Skin epidermis (tissue), 12 donors: ENCODE measurements around the gene PTPN4.
"Not testable (repeated sequence)": the region's sequence is repeated elsewhere in the genome, so short reads cannot be mapped to it uniquely, and the experiment has no call there.

Experiments
- H3K27ac ChIP-seq, 21 experiments: fragments of 200-600 bp; sonication (generic) in 11 of 21; one replicate each; pipeline ENCODE4 v1.5.0; 2020; ENCODE audit warnings: mild to moderate bottlenecking in 3 of 21, inconsistent platforms in 2 of 21, moderate library complexity in 2 of 21
- H3K4me3 ChIP-seq, 7 experiments: fragments of 200-600 bp; sonication (generic) in 2 of 7; one replicate each; pipeline ENCODE4 v1.5.0; 2020; ENCODE audit warnings: inconsistent platforms in 2 of 7, mild to moderate bottlenecking in 2 of 7, moderate library complexity in 1 of 7

The PTPN4 gene

DNA sequence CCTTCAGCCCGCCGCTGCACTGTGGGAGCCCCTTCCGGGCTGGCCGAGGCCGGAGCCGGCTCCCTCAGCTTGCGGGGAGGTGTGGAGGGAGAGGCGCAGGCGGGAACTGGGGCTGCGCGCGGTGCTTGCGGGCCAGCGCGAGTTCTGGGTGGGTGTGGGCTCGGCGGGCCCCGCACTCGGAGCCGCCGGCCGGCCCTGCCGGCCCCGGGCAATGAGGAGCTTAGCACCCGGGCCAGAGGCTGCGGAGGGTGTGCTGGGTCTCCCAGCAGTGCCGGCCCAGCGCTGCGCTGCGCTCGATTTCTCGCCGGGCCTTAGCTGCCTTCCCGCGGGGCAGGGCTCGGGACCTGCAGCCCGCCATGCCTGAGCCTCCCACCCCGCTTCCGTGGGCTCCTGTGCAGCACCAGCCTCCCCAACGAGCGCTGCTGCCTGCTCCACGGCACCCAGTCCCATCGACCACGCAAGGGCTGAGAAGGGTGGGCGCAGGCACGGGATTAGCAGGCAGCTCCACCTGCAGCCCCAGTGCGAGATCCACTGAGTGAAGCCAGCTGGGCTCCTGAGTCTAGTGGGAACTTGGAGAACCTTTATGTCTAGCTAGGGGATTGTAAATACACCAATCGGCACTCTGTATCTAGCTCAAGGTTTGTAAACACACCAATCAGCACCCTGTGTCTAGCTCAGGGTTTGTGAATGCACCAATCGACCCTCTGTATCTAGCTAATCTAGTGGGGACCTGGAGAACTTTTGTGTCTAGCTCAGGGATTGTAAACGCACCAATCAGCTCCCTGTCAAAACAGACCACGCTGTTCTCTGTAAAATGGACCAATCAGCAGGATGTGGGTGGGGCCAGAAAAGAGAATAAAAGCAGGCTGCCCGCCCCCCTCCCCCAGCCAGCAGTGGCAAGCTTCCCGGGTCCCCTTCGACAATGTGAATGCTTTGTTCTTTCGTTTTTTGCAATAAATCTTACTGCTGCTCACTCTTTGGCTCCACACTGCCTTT is 237.5 kb downstream of the PTPN4 start:
- H3K27ac ChIP-seq, H3K4me3 ChIP-seq: not testable (repeated sequence)

DNA sequence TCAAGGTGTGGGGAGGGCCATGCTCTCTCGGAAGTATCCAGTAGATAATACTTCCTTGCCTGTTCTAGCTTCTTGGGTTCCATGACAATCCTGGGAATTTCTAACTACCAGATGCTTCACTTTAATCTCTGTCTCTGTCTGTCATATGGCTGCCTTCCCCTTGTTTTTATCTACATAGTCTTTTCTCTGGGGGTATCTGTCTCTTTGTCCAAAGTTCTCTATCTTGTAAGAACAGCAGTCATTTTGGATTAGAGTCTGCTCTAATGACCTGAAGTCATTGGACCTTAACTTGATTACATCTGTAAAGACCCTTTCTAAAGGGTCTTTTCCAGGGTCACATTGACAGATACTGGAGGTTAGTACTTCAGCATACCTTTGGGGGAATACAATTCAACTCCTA is 241.7 kb downstream of the PTPN4 start:
- no peak overlapping the region for H3K4me3 ChIP-seq
- no peak overlapping the region for H3K27ac ChIP-seq

DNA sequence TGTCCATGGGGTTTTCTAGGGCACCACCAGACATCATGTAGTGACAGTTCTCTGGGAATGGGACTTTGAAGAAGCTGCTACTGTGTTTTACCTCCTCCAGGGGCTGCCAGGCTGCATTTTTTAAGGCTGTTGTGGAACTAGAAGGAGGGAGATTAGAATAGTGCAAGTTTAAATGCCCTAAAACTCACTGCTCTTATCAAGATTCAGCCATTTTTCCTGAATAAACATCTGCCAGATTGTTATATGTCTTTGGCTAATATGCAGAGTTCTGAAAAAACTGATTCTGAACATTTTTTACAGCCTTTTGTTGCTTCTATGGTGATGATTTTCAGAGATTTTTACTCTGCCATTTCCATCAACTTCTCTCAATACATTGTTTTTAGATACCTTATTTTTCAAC is 244.5 kb downstream of the PTPN4 start:
- no peak overlapping the region for H3K27ac ChIP-seq
- H3K4me3 ChIP-seq: no peak overlapping the region

DNA sequence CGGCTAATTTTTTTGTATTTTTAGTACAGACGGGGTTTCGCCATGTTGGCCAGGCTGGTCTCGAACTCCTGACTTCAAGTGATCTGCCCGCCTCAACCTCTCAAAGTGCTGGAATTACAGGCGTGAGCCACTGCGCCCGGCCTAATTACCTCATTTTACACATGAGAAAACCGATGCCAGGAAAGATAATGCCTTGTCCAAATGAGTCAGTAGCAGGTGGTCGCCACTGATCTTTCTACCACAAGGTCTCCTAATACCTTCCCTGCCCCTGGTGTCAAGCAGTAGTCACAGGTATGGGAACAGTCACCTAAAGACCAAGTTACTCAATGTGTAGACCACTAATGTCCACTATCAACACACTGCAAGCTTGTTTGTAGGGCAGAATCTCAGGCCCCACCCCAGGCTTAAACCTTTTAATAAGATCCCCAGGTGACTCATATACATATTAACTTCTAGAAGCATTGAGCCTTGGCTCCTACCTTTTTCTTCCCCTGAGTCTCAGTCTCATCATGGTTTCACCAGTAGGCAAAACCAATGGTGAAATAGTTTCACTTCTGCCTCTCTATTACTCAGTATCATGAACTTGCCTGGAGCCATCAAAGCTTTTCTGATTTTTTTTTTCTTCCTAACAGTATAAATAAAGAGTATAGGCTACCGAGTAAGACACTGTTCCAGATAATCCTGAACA is 246.3 kb downstream of the PTPN4 start:
- no peak overlapping the region for H3K4me3 ChIP-seq
- H3K27ac ChIP-seq: no peak overlapping the region

DNA sequence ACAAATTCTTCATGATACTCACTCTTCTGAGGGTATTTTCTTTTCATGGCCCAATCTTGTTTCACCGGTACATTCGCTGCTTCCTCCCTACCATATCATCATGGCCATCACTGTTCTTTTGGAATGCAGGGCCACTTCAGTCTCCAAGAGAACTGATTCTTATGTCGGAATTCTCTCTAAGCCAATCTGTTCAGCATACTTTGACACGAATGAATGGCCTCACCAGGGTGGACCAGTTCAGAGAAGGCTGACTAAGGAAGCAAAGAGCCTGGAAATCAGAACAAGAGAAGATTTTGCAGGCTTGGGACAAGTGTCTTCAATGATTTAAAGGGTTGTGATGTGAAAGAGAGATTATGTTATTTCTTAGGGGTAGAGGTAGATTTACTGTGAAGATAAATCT is 248.1 kb downstream of the PTPN4 start:
- Histone ChIP-seq H3K4me3 (no peak overlapping the region), H3K27ac (no peak overlapping the region)

DNA sequence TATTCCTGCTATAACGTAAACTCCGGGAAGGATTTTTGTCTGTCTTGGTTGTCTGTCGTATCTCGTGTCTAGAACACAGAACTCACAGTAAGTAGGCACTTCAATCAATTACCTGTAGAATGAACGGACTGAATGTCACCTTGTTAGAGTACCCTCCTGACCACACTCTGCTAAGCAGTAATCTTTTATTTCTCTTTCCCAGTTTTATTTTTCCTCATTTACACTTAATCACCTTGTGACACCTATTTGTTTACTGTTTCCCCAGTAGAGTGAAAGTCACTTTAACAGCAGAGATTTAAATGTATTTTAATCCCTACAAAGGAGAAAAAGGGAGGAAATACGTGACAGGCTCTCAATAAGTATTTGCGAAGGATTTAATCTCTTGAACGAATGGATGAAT is 252.6 kb downstream of the PTPN4 start:
- peak overlapping the region in 16 of 21 experiments; percentile 11 to 97 (median 81) for H3K27ac ChIP-seq
- H3K4me3 ChIP-seq: peak overlapping the region; percentile 71 to 89 (median 77)

DNA sequence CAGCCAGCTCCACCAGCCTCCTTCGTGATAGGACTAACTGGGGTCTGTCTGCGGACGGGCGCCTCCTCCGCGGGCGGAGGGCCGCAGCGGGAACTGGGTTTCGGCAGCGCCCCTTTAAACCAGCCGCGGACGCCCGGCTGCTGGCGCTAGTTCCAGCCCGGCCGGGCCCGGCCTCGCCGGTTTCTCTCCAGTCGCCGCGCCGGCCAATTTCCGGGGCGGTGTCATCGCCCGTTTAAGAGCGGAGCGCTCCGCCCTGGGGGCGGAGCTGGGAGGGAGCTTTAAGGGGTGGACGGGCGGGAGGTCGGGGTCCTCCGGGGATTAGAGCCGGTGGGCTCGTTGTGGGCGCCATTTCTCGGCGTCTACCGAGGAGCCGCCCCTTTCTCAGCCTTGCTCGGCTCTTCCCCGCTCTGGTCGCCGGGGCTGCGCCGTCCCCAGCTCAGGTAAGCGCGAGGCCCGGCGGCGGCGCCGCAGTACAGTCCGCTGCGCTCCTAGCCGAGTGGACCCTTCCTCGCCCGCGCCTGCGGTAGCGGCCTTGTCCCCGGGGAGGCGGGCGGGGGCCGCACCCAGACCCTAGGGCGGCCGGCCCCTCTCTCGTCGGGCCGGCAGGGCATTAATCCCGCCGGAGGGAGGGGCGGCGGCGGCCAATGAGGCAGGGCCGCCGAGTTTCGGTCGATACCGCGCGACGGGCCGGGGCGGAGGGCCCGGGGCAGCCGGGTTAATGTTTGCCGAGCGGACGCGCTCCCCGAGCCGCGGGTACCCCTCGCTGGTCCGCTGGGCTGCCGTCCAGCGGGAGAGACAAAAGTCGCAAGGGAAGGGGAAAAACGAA is 253.3 kb downstream of the PTPN4 start, which contains the start of gene EPB41L5:
Gene EPB41L5 (plus strand): TSS at position 307 of the 826 bp plus-strand sequence. CDS start 6,008 bp downstream, outside the sequence.
- Histone ChIP-seq H3K4me3 (peak within 1 kb of the TSS; percentile 71 to 89 (median 77)), H3K27ac (peak within 1 kb of the TSS; percentile 11 to 97 (median 77))

DNA sequence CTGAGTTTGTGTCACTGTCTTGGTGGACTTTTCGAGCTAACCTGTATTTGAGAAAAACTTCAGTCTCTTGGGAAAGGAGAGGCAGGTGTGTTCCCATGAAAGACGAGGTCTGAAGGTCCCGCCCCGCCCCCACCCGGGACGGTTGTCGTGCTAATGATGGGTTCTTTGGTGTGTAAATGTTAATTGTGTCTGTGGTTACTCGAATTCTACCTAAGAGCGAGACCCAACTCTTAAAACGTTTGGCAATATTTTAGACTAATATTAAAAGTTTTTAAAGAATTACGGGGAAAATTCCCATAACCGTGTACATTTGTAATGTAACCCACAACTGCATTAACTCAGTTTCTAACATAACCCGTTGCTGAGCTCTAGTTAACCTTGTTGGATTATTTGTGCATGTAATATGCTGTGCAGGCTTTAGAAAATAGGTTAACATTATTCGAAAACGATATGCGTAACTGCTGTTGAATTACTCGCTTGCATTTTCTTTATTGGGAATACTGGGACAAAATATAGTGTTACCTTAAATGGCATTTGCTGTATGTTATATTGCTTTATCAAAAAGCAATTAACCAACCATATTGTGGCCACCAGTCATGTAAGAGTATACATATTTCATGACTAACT is 254.0 kb downstream of the PTPN4 start:
- peak overlapping the region in 18 of 21 experiments; percentile 11 to 97 (median 80) for H3K27ac ChIP-seq

DNA sequence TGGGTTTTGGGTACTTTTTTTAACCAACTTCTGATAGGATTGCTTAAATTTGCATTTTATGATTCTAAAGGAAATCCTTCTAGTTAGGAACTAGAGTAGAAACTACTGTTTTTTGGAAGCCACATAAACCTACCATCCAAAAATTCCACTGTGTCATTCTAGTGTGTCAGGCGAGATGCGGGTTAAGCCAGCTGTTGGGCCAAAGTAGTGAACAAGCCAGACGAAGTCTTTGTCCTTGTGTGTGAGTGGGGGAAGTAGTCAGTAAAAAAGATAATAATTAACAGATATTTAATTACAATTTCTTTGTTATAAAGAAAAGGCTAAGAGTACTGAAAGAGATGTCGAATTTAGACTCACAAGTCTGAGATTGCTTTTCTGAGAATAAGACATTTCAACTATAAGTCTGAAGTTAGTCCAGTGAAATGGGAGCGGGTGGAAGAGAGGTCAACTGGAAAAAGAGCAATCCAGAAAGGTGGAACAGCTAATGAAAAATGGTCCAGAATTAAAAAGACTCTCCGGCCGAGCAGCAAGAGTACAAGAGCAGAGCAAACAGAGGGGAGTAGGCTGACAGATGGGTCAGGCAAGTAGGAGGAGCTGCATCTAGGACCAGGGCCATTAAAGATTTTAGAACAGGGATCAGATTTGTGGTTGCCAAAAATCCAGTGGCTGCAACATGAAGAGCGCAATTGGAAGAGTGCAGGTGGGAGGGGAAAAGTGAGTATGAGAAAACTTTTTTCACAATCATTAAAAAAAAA is 254.7 kb downstream of the PTPN4 start:
- no peak overlapping the region for H3K4me3 ChIP-seq
- H3K27ac ChIP-seq: no peak overlapping the region

More for the DNA sequence above, 254.0 kb downstream of the PTPN4 start:
- peak overlapping the region; percentile 71 to 89 (median 77) for H3K4me3 ChIP-seq

DNA sequence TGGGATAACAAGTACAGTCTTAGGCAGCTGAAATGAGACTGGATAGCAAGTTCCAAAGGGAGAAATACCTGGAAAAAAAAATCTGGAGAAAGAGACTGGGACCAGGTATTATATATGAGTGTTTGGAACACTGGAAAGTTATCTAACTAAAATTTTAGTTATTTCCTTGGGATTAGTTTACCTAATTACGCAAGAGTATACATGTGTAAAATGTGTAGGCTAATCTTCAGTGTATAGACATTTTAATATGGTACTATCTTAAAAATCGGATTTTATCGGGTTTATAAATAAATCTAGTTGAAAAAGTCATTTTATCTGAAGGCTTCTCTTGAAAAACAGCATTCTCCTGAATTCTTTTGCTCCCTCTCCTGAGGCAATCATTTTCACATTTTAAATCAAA is 257.1 kb downstream of the PTPN4 start:
- no peak overlapping the region for H3K4me3 ChIP-seq
- H3K27ac ChIP-seq: no peak overlapping the region

DNA sequence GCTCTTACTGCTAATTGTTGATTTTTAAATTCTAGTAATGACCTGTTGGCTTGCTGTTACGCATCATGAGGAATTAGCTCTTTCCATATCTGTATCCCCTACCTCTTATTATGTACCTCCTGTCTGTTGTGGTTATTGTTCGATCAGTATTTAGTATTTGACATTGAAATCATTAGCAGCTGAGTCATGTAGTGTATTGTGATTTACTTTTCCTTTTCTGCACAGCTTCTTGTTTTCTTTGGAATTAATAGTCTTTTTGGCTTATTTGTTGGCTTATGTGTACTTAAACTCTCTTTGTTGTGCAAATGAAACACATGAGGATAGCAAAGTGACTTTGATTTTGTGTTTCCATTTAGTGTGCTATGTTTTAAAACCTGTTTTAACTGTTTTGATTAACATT is 257.5 kb downstream of the PTPN4 start:
- H3K27ac ChIP-seq: no peak overlapping the region
- no peak overlapping the region for H3K4me3 ChIP-seq

DNA sequence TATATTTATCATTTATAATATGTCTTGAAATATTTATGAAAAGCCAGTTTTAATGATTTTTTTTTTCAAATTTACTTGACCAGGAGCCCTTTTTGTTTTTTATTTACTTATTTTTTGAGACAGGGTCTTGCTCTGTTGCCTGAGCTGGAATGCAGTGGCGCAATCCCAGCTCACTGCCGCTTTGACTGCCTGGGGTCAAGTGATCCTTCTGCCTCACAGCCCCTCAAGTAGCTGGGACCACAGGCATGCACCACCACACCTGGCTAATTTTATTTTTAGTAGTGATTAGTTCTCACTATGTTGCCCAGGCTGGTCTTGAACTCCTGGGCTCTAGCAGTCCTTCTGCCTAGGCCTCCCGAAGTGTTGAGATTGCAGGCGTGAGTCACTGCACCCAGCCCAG is 258.8 kb downstream of the PTPN4 start:
- no peak overlapping the region for H3K4me3 ChIP-seq
- H3K27ac ChIP-seq: no peak overlapping the region

DNA sequence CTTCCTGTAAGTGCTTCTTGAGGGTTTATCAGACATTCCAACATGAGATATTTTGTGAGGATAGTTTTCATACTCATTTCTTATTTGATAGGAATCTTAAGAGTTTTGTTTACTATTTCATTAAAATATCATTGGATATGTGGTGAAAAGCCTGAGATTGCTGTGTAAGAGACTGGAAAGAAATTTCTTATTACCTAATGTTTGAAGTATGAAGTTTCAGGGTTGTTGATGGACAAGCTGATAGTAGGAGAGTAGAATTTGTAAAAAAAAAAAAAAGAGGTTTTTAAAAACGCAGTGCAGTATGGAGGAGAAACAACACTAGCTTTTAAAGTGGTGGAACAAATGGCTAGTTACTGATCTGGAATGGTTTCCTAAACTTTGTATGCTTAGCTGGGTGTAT is 260.8 kb downstream of the PTPN4 start:
- Histone ChIP-seq H3K4me3 (no peak overlapping the region), H3K27ac (no peak overlapping the region)

DNA sequence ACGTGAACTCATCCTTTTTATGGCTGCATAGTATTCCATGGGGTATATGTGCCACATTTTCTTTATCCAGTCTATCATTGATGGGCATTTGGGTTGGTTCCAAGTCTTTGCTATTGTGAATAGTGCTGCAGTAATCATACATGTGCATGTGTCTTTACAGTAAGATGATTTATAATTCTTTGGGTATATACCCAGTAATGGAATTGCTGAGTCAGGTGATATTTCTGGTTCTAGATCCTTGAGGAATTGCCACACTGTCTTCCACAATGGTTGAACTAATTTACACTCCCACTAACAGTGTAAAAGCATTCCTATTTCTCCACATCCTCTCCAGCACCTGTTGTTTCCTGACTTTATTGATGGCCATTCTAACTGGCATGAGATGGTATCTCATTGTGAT is 262.8 kb downstream of the PTPN4 start:
- not testable (repeated sequence) for H3K27ac ChIP-seq, H3K4me3 ChIP-seq

DNA sequence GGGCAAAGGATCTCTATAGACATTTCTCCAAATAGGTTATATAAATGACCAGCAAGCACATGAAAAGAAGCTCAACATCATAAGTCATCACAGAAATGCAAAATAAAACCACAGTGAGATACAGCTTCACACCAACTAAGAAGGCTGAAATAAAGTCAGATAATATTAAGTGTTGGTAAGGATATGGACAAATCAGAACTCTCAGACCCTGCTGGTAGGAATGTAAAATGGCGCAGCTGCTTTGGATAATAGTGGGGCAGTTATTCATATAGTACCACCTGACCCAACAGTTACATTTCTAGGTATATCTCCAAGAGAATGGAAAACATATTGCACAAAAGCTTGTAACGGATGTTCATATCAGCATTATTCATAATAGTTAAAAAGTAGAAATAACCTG is 267.2 kb downstream of the PTPN4 start:
- no peak overlapping the region for H3K4me3 ChIP-seq
- no peak overlapping the region for H3K27ac ChIP-seq

DNA sequence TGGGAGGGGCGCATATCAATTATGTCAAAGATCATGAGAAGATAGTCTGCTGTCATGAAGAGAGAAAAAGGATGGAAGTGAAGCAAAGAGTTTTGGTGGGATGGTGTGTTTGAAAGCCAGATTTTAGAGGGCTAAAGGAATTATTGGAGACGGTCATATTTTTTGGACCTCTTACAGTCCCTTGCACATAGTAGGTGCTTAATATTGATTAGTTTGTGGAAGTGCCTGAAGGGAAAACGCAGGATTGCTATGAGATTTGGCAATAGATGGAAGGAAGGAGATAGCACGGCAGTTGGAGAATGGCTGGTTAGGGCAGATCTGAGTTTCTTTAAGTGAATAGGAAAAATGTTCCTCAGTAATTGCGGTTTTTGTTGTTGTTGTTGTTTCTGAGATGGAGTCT is 269.1 kb downstream of the PTPN4 start:
- Histone ChIP-seq H3K4me3 (no peak overlapping the region), H3K27ac (no peak overlapping the region)

DNA sequence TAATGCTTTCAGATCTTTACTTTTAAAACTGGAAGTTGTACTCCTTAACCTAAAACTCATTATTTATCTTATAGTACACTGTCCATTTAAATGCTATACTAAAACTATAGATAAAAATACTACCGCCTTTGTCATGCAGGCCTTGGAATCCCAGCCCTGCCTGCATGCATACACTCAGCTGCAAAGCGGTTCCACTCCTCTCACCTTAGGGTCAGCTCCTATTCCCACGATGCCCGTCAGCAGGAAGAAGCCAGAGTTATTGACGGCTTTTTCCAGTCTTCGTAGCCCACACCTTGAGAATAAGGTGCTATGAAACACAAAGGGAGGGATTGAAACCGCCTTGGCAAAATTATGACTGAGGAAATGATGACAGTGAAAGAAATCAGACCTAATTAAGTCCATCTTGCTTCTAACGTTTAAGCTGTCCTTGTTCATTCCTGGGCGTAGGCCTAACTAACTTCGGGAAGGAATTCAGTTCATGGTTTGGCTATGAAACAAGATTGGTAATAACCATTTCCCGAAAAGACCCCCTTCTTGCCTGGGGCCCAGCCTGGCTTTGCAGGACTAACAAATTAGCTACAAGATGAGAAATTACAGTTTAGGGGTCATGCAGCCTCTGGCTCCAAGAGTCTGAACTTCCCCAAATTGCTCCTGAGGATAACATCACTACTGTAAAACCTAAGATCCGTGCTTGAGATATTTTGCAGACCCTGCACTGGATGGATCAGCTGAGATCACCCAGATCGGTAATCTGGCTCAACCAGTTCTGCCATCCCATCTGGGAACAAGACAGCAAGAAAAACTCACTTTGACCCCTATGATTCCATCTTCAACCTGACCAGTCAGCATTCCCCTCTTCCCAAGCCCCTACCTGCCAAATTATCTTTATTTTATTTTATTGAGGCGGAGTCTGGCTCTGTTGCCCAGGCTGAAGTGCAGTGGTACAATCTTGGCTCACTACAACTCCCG is 270.2 kb downstream of the PTPN4 start:
- Histone ChIP-seq H3K27ac (no peak overlapping the region), H3K4me3 (no peak overlapping the region)

DNA sequence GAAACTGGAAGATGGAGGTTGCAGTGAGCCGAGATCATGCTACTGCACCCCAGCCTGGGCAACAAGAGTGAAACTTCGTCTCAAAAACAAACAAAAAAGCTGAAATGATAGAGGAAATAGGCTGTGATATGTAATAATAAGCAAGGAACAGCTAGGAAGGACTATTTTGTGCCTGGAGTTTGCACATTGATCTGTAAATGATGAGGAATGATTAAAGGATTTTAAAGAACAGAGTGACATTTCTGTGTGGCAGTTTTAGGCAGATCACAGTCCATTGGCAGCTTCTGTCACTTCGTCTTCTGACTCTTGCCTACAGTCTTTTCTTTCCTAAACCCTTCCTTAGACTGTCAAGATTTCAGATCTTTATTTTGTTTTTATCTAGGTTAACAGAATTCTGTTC is 272.6 kb downstream of the PTPN4 start:
- H3K27ac ChIP-seq: no peak overlapping the region
- no peak overlapping the region for H3K4me3 ChIP-seq
